LNCaP clone FGC (cell line): Measurements from ENCODE around the gene IRS1.

Experiments
- DNase-seq: peaks from one replicate; pipeline ENCODE4 v3.0.0-alpha.2; 2011; ENCODE audit warnings: low read depth
- H3K4me3 ChIP-seq: 2 replicates; pipeline ENCODE4 v1.5.1; 2011; ENCODE audit warnings: mild to moderate bottlenecking, low read depth, low read length, control low read depth
- CTCF ChIP-seq: IDR thresholded peaks from 2 replicates; pipeline ENCODE4 v1.5.1; 2012; ENCODE audit warnings: mild to moderate bottlenecking; ENCODE audit not compliant: control insufficient read depth, insufficient read depth; ENCODE audit errors: extremely low read depth

IRS1 gene

GRCh38 chr2:226758921-226759640, 40.5 kb downstream of the IRS1 start:
- DNase-seq = no peak
- no peak overlapping the region for H3K4me3 ChIP-seq
- TF ChIP-seq CTCF = no peak

GRCh38 chr2:226756131-226756530, 43.5 kb downstream of the IRS1 start:
- TF ChIP-seq CTCF = no peak
- no peak overlapping the region for H3K4me3 ChIP-seq
- no peak for DNase-seq

GRCh38 chr2:226755631-226756030, 44.0 kb downstream of the IRS1 start:
- no peak for TF ChIP-seq CTCF

GRCh38 chr2:226754821-226755604, 44.6 kb downstream of the IRS1 start:
- H3K4me3 ChIP-seq = no peak overlapping the region
- TF ChIP-seq CTCF = no peak
- DNase-seq = no peak

More at GRCh38 chr2:226755631-226756030, 44.0 kb downstream of the IRS1 start:
- no peak overlapping the region for H3K4me3 ChIP-seq
- DNase-seq = no peak

GRCh38 chr2:226752887-226753286, 46.7 kb downstream of the IRS1 start:
- no peak for TF ChIP-seq CTCF
- no peak overlapping the region for H3K4me3 ChIP-seq
- DNase-seq = no peak

- DNase-seq = no peak
- no peak overlapping the region for H3K4me3 ChIP-seq
- no peak for TF ChIP-seq CTCF
These were observed 52.3 kb downstream of the IRS1 start for GRCh38 chr2:226747288-226747687.
